Stimulated activated CD8-positive, alpha-beta memory T cell treated with anti-CD3 and anti-CD28 coated beads, Interleukin-4, amount 100 ng/mL, for 1 hour (primary cell): Measurements from ENCODE around the gene OR12D2.
"Not testable (repeated sequence)": the region's sequence is repeated elsewhere in the genome, so short reads cannot be mapped to it uniquely, and the experiment has no call there.

ENCODE experiments used
- DNase-seq, 2 donors: peaks; one replicate each; pipeline ENCODE4 v3.0.0-alpha.2; 2020; ENCODE audit warnings: low read depth in 2 of 2, low spot score in 1 of 2

Gene OR12D2

DNA sequence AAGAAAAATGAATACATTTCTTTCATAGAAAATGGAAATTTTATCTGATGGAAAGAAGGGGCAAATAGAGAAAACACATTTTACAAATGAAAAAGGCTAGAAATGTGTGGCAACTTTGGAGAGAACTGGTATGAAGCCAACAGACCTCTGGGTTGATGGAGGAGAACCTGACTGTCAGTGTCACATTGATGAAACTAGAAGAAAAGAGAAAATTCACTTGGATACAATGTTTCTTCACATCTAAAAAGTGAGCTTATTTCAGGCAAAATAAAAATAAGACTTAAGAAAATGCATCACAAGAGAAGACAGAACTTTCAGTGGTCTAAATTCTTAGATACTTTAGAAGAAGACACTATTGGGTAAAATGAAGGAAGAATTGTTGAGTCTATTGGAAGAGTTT is at the start of gene OR12D2:
TSS of gene OR12D2 (plus strand) at position 301 of the 400 bp plus-strand sequence. CDS start 1,069 bp downstream, outside the sequence.
- DNase-seq: no peak

DNA sequence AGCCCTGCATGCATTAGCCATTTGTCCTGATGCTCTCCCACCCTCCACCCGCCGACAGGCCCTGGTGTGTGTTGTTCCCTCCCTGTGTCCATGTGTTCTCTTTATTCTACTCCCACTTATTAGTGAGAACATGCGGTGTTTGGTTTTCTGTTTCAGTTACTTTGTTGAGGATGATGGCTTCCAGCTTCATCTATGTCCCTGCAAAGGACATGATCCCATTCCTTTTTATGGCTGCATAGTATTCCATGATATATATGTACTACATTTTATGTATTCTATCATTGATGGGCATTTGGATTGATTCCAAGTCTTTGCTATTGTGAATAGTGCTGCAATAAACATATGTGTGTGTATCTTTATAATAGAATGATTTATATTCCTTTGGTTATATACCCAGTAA is 46.1 kb upstream of the OR12D2 start:
- DNase-seq: not testable (repeated sequence)

- DNase-seq: no peak
Measured at GRCh38 chr6:29354980-29355379, 40.5 kb upstream of the OR12D2 start.

GRCh38 chr6:29355603-29356002 is 39.8 kb upstream of the OR12D2 start:
- DNase-seq: no peak

GRCh38 chr6:29368765-29369164 is 26.7 kb upstream of the OR12D2 start, which contains the start of gene OR5V1:
OR5V1 (minus strand) TSS chr6:29368865; CDS start chr6:29356195, 12,670 bp downstream.
- no peak for DNase-seq

DNA sequence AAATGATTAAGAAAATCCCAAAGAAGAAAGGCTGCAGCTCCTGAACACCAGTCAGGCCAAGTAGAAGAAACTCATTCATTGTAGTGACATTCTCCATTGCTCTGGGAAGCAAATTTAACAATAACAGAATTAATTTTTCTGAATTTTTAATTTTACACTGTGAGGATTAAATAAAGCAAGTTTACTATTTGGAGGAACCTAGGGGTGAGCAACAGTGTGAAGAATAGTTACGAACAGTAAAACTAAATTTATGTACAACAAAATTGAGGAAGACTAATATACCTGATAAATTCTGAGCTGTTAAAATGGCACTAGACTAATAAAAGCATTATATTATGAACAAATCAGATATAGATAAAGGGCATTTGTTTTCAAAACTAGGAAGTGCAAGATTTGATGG is 20.2 kb upstream of the OR12D2 start, which contains the start of gene OR12D3:
TSS of gene OR12D3 (minus strand) at position 101 of the 400 bp plus-strand sequence. CDS start at position 97, 4 bp downstream.
- DNase-seq: no peak

- no peak for DNase-seq
Measured at GRCh38 chr6:29376003-29376402, 19.4 kb upstream of the OR12D2 start.

DNA sequence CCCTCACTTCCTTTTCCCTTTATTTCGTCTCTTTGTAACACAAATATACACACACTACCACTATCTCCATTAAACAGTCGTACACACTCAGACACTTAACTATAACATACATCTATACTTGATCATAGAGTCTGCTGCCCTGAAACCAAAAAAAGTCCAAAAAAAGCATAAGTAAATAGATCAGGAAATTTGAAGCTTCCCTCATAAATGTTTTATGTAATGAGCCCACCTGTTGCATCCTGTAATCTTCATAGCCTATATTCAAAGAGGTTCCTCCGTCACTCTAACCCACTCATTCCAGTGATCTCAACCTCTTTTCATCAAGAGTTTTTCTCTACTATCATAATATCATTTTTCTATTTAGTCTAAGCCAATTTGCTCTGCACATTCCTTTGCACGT is 6.9 kb upstream of the OR12D2 start:
- no peak for DNase-seq

- no peak for DNase-seq
Measured at GRCh38 chr6:29399525-29399924, 4.1 kb downstream of the OR12D2 start.

DNA sequence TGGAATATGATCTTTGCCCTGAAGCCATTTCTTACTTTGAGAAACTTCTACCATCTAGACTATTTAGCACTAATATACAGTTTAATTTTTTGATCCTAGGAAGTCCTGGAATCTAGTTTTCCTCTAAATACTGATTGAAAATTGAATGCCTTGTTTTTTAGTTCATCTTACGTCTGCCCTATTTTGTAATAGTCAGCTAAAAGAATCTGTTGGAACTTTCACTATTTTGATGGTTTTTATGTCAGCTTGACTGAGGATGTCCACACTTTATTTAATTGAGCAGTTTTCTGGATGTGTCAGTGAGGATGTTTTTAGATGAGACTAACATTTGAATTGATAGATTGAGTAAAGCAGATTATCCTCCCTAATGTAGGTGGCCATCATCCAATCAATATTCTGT is 8.4 kb downstream of the OR12D2 start:
- no peak for DNase-seq

GRCh38 chr6:29414588-29414987 is 19.2 kb downstream of the OR12D2 start, which contains the start of gene OR12D1:
OR12D1 (plus strand) TSS chr6:29414928.
- DNase-seq: no peak

GRCh38 chr6:29419516-29419915 is 24.1 kb downstream of the OR12D2 start:
- no peak for DNase-seq

- DNase-seq: no peak
Measured at GRCh38 chr6:29424168-29424567, 28.7 kb downstream of the OR12D2 start.

GRCh38 chr6:29424575-29424974 is 29.1 kb downstream of the OR12D2 start:
- DNase-seq: no peak

DNA sequence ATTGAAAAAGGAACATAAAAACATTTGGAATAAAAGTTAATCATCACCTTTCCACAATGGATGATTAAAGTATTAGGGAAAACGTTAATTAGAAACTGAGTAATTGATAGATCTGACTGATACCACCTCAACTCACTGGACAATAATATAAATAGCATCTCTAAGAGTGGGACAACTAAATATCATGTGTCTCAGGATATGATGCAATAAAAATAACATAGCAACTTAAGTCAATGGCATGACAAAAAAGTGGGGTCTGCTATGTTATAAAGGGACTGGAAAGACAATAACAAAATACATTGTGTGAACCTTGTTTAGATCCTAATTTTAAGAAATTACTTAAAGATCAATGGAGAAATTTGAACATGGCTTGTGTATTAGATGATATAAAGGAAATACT is 29.6 kb downstream of the OR12D2 start:
- DNase-seq: no peak

GRCh38 chr6:29426654-29427053 is 31.2 kb downstream of the OR12D2 start:
- no peak for DNase-seq

- DNase-seq: not testable (repeated sequence)
Measured at GRCh38 chr6:29436730-29437129, 41.3 kb downstream of the OR12D2 start.

DNA sequence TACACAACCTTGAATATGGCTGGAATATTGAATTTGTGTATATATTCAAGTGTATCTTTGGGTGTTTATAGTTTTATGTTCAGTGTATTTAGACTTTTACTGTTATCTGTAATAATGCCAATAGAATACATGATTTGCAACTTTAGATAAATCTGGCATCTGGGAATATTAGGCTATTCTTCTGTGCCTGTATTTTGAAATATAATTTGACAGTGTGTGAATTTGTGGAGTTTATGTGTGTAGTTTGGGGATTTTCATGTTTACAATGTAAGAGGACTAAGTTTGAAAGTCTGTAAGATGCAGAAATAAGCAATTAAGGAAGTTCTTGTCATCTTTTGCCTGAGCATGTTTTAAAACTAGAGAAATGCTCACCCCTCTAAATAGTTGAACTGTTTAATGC is 43.6 kb downstream of the OR12D2 start, which contains the start of gene OR10C1:
TSS of gene OR10C1 (plus strand) at position 301 of the 400 bp plus-strand sequence. CDS start 710 bp downstream, outside the sequence.
- no peak for DNase-seq

DNA sequence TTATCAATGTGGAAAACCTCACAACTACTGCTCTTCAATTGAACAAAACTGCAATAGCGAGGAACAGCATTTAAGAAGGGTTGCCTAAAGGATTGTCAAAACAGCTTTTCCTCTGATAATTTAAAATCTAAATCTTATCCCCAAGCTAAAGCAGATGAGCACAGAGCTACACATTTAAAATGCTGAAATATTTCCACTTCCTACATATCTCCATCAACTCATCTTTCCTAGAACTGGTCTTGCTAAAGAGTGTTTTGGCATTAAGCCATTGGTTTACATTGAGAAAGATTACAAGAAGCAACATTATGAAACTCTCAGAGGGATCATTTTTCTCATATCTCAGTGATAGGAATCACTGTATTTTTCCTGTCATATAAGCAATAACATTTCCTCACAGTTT is 47.3 kb downstream of the OR12D2 start:
- DNase-seq: no peak

DNA sequence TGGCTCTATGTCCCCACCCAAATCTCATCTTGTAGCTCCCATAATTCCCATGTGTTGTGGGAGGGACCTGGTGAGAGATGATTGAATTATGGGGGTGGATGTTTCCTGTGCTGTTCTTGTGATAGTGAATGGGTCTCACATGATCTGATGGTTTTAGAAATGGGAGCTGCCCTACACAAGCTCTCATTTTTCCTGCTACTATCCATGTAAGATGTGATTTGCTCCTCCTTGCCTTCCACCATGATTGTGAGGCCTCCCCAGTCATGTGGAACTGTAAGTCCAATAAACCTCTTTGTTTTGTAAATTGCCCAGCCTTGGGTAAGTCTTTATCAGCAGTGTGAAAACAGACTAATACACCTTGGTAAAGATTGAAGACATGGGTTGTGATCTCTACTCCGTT is 48.6 kb downstream of the OR12D2 start:
- not testable (repeated sequence) for DNase-seq
